ENCODE measurements around the gene LIN28B.
"Not testable (repeated sequence)": the region's sequence is repeated elsewhere in the genome, so short reads cannot be mapped to it uniquely, and the experiment has no call there.

LIN28B gene

GRCh38 chr6:105069821-105070445 lies 113.0 kb downstream of the LIN28B start:
- DNase-seq (ENCODE audit: low read depth), result no peak

GRCh38 chr6:105072798-105073199 lies 115.9 kb downstream of the LIN28B start:
- no peak for DNase-seq (ENCODE audit: low read depth)

DNA sequence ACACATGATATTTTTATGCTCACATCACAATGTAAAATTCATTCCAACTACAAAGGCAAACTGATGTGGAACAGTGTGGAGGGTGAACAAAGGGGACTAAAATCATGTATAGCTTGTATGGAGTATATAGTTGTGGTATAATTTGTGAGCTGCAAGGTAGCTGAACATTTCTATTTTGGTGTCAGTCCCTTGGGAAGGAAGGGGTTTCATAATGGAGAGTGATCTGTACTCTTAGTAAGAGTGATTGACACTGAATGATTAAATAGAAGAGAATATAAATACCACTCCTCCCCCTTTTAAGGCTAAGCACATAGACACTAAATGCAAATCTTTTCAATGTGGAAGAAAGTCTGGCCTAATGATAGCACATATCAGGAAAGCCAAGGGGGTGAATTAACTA lies 118.3 kb downstream of the LIN28B start:
- DNase-seq (ENCODE audit: low read depth), result no peak

GRCh38 chr6:105076418-105076817 lies 119.5 kb downstream of the LIN28B start:
- not testable (repeated sequence) for DNase-seq (ENCODE audit: low read depth)

- no peak for DNase-seq (ENCODE audit: low read depth)
These were observed 120.9 kb downstream of the LIN28B start for GRCh38 chr6:105077596-105078385.

GRCh38 chr6:105078386-105078708 lies 121.4 kb downstream of the LIN28B start:
- no peak for DNase-seq (ENCODE audit: low read depth)

GRCh38 chr6:105080279-105080678 lies 123.4 kb downstream of the LIN28B start:
- DNase-seq (ENCODE audit: low read depth), result no peak

GRCh38 chr6:105081662-105082061 lies 124.8 kb downstream of the LIN28B start:
- not testable (repeated sequence) for DNase-seq (ENCODE audit: low read depth)

DNA sequence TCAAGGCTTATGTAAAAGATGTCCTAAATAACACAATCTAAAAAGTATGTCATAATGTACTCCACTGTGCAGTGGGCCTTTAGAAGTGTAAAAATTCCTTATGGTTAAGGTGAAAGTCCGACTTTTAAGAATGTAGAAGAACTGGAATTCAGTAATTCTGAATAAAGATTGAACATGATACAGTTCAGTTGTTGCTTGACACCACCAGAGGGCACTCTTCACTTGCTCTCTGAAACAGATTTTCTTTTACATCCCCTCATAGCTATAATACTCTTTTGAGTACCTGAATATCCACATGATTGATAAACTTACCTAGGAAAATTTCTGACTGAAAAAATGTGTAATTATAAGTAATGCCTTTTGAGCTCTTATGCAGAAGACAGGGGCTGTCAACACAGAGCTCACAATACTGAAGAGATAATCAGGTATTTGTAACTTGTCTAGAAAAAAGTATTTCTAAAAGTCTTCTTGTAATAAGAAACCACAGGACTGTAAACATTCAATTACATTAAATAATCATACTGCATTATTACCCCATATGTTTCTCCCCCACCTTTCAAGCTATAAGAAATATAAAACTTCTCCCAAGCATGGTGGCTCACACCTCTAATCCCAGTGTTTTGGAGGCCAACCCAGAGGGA lies 130.8 kb downstream of the LIN28B start:
- DNase-seq (ENCODE audit: low read depth), result no peak

- no peak for DNase-seq (ENCODE audit: low read depth)
These were observed 134.4 kb downstream of the LIN28B start for GRCh38 chr6:105091140-105091829.

DNA sequence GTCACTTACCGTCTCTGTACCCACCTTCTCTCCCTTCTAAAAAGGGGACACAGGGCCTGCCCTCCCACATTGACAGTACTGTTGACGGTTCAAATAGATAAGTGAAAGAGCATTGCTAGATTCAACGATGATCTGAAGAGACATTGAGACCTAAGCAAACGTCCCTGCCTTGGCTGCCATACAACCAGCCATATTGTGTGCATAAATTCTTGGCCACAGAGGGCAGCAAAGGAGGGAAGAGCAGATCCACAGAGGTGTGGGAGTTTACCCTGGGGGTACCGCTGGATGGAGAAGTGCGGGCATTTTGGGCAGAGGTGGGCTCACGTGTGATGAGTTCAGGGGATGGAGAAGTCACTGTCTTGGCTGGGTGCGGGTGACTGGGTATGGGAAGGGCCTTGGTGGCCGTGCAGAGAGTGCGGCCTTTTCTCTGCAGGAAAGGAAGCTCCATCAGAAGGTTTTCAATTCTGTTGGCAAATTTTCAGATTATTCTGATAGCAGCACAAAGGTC lies 137.3 kb downstream of the LIN28B start:
- DNase-seq (ENCODE audit: low read depth), result no peak

- no peak for DNase-seq (ENCODE audit: low read depth)
These were observed 138.2 kb downstream of the LIN28B start for GRCh38 chr6:105095139-105095538.

DNA sequence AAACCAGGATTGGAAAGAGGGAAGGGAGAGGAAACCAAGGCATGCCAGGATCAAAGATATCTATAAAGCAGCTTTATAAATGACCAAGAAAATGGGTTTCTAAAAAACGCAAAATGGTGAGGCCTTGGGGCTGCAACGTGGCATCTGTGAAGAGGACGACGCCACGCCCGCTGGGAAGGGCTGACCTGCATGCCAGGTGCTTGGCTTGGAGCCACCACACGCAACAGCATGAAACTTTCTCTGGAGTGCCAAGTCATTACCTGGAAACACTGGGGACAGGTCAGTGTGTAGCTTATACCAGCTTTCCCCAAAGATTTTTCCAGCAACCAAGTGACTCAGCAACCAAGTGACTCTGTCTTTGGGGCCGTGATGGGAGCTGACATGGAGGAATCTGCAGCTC lies 140.4 kb downstream of the LIN28B start:
- no peak for DNase-seq (ENCODE audit: low read depth)

- DNase-seq (ENCODE audit: low read depth), result no peak
These were observed 142.5 kb downstream of the LIN28B start for GRCh38 chr6:105099371-105099770.

DNA sequence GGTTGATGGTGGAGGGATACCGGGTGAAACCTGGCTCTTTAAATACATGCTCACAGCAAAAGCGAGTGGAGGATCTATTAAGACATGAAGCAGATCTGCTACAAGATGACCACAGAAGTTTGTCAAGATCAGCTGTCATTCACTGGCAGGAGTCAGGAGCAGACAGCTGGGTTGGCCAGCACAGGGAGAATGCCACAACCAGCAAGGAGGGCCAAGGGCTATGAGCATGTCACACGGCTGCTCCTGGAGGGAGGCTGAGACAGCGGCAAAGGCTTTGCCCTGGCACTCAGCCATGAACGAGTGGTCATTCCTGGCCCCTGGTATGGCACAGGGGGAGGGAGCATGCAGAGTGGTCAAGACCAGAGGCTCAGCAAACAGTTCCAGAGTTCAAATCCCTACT lies 145.3 kb downstream of the LIN28B start:
- no peak for DNase-seq (ENCODE audit: low read depth)

DNA sequence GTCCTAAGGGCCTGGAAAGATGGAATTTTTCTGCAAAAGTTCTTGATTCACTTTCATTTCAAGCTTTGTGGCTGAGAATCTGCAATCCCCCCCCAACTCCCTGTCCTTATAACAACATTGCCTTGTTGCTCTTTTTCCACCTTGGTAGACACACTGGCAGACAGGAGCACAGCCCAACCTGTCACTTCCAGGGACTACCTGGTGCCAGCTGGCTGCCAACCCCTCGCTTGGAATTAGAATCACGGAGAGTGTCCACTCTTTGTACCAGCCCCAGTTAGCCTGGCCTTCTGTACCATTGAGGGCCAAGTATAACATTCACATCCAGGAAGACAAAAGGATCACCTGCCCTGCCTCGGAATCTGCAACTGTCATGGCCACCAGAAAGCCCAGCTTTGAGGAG lies 148.2 kb downstream of the LIN28B start:
- no peak for DNase-seq (ENCODE audit: low read depth)

DNA sequence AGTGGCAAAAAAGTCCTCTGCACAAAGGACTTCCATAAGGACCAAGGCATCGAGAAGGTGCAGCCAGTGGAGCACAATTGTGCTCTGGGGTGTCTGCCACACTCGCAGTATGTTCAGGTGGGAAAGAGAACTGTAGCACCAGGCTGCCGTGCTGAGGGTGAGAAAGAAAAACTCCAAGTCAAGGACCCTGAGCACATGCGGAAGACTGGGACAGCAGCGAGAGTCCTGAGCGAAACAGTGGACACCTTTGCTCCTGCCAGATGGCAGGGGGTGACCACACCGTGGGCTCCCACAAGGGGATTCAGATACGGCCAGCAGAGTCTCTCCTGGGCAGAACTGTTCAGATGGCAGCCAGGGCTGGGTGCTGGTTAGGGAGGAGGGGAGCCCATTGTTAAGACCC lies 149.4 kb downstream of the LIN28B start:
- DNase-seq (ENCODE audit: low read depth), result no peak

DNA sequence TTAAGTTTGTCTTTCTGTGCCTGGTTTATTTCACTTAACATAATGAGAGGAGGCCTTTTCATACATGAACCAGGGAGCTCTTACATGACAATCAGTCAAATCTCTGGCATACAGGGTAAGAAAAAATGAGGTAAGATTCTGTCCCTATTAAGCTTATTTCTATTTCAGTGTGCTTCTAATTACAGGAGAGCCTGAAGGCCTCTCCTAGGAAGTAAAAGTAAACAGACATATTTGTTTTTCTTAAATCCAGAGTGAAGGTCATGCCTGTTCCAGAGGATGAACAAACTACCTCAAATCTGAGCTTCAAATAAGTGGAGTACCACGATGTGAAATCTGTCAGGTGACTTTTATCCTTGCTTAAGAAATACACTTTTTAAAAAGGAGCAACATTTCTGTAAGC lies 150.3 kb downstream of the LIN28B start:
- no peak for DNase-seq (ENCODE audit: low read depth)

GRCh38 chr6:105108631-105109262 lies 151.8 kb downstream of the LIN28B start:
- no peak for DNase-seq (ENCODE audit: low read depth)

DNA sequence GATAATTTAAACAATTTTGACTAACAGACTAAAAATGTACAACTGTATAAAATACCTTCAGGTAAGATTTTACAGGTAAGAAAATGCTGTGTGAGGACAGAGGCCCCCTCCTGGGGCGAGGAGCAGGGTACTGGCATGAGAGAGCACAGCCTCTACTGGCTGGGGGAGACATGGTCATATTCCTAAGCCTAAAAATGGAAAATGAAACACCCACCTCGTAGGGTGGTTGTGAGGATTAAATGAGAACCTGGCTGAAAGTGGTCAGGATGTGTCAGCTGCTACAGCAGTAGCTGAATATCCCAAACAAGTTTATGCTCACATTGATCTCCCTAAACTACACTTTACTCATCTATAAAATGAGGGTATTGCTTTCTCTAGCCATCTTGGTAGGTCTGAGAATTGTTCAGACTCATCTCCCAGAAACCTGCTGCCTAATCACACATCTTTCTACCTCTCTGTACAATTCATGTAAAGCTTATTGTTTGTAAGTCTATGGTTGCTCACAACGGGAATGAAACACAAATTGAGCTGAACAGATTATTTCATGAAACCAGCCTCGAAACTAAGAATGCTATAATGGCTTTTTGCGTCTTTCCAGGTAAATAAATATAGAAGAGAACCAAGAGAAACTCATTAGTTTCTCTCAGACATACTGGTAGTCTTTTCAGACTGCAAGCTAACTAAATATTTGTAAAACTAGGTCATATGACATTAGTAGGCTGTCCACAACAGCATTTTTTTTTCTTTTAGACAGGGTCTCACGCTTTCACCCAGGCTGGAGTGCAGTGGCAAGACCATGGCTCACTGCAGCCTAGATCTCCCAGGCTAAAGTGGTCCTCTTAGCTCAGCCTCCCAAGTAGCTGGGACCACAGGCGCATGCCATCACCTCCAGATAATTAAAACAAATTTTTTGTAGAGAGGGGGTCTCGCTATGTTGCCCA lies 153.3 kb downstream of the LIN28B start:
- DNase-seq (ENCODE audit: low read depth), result no peak

DNA sequence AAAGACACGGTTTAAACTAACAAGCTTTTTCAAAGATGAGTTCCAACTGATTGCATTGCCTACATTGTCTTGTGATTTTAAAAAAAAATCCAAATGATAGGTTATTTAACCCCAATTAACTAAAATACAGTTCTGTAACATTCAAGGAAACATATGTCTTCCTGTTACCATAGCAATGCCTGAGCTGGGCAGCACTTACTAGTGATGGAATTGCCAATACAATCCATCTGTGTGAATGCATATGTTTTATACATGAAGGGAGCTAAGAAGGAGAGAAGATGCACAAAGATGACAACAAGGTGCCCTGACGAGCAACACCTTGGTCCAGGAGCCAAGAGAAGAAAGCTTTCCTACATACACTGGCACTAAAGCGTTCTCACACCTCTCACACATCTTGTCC lies 154.2 kb downstream of the LIN28B start:
- no peak for DNase-seq (ENCODE audit: low read depth)
